K562 (cell line): ENCODE data around the gene CHD3. TPM values are rescaled to one million over a fixed set of nuclear protein-coding genes. Genes with fewer than 3 reads are reported as not detected.

Source experiments
- ATAC-seq: fragments of 200-7000 bp; cut with Tn5 transposase; 3 replicates; pipeline ENCODE4 v1.9.1; 2020; ENCODE audit warnings: moderate library complexity
- BruUV-seq: library from RNA; stranded (reverse); fragments of 400-500 nt; replicated peaks from 2 replicates; lab custom pipeline; 2021; lab: Mats Ljungman, UMichigan
- CTCF ChIA-PET: fragments of 300-600 bp; formaldehyde crosslinking; extraction: SDS; loops from one replicate; lab custom pipeline; 2021; ENCODE audit warnings: low intra/inter-chr PET ratio; lab: Yijun Ruan, JAX
- POLR2A ChIA-PET: fragments of 300-600, 350-650 bp; sonication (Branson Sonifier 250); formaldehyde crosslinking; extraction: SDS; loops from one replicate; lab custom pipeline; 2021; ENCODE audit warnings: antibody characterized with exemption, inconsistent platforms; lab: Yijun Ruan, JAX
- DNase-seq, 4 experiments: peaks; one replicate each; pipeline versions ENCODE4 v3.0.0 to v3.0.0-alpha.2; 2011 to 2018; ENCODE audit warnings: low spot score in 3 of 4, mixed read lengths in 3 of 4; ENCODE audit errors: extremely low read depth in 1 of 4
- FAIRE-seq: peaks from 2 replicates; lab custom pipeline; 2011; peaks lifted over from hg19 to GRCh38; lab: Jason Lieb, UNC
- H2AFZ ChIP-seq: 2 replicates; pipeline ENCODE4 v1.6.0; 2011; ENCODE audit warnings: low read depth, low read length, control low read depth, inconsistent platforms
- H3K27ac ChIP-seq: fragments of 200-600 bp; 3 replicates; pipeline ENCODE4 v1.8.0; 2011; ENCODE audit warnings: low read depth, mild to moderate bottlenecking, control low read depth, inconsistent platforms, low read length, moderate library complexity, mixed read lengths; ENCODE audit errors: extremely low read depth
- H3K27me3 ChIP-seq, 2 experiments: fragments of 300-600 bp in 1 of 2; 2 replicates in 1 of 2; 3 replicates in 1 of 2; pipeline versions ENCODE4 v1.6.0 to v1.8.0; 2011; ENCODE audit warnings: inconsistent platforms in 2 of 2, low read length in 2 of 2, mild to moderate bottlenecking in 1 of 2, mixed read lengths in 1 of 2, moderate library complexity in 1 of 2; ENCODE audit not compliant: control insufficient read depth in 2 of 2, insufficient read depth in 2 of 2
- H3K36me3 ChIP-seq: fragments of 300-600 bp; 3 replicates; pipeline ENCODE4 v1.8.0; 2011; ENCODE audit warnings: mild to moderate bottlenecking, low read length, inconsistent platforms; ENCODE audit not compliant: control insufficient read depth, insufficient read depth
- H3K4me1 ChIP-seq, 2 experiments: fragments of 200-600 bp in 1 of 2; replicated peaks in 1 of 2; 2 replicates in 1 of 2; 3 replicates in 1 of 2; pipeline versions ENCODE4 v1.5.1 to v1.8.0; 2011; ENCODE audit warnings: inconsistent platforms in 2 of 2, low read length in 2 of 2, mild to moderate bottlenecking in 1 of 2, mixed read lengths in 1 of 2, moderate library complexity in 1 of 2; ENCODE audit not compliant: control insufficient read depth in 2 of 2, insufficient read depth in 2 of 2
- H3K4me2 ChIP-seq: 2 replicates; pipeline ENCODE4 v1.6.1; 2011; ENCODE audit warnings: low read length, control low read depth, inconsistent platforms, mixed read lengths; ENCODE audit not compliant: insufficient read depth
- H3K4me3 ChIP-seq: fragments of 200-600 bp; sonication (generic), shearing (Covaris generic); 2 replicates; pipeline ENCODE4 v1.5.1; 2016; ENCODE audit warnings: control low read depth, inconsistent platforms
- H3K79me2 ChIP-seq: fragments of 200-600 bp; 3 replicates; pipeline ENCODE4 v1.8.0; 2011; ENCODE audit warnings: low read length, inconsistent platforms; ENCODE audit not compliant: control insufficient read depth, insufficient read depth
- H3K9ac ChIP-seq, 2 experiments: 2 replicates each; pipeline versions ENCODE4 v1.6.0 to v1.6.1; 2011; ENCODE audit warnings: low read depth in 2 of 2, low read length in 2 of 2, control low read depth in 1 of 2, inconsistent platforms in 1 of 2, mild to moderate bottlenecking in 1 of 2, mixed read lengths in 1 of 2; ENCODE audit not compliant: insufficient read depth in 1 of 2
- H3K9me1 ChIP-seq: one replicate; pipeline ENCODE4 v1.6.0; 2011; ENCODE audit warnings: inconsistent platforms, mild to moderate bottlenecking, low read length, moderate library complexity; ENCODE audit not compliant: control insufficient read depth, insufficient read depth
- H3K9me3 ChIP-seq: replicated peaks from 2 replicates; pipeline ENCODE4 v1.5.1; 2011; ENCODE audit warnings: low read depth, low read length, inconsistent platforms; ENCODE audit not compliant: control insufficient read depth, insufficient read depth
- H4K20me1 ChIP-seq: replicated peaks from 2 replicates; pipeline ENCODE4 v1.6.1; 2011; ENCODE audit warnings: low read length, inconsistent platforms, mixed read lengths; ENCODE audit not compliant: control insufficient read depth, insufficient read depth
- CBFB ChIP-seq: sonication (generic); formaldehyde crosslinking; IDR thresholded peaks from 2 replicates; pipeline ENCODE4 v1.4.0; 2020; ENCODE audit warnings: mild to moderate bottlenecking, missing genetic modification reagents
- CCAR2 ChIP-seq: fragments of 200-400 bp; formaldehyde crosslinking; IDR thresholded peaks from 2 replicates; pipeline ENCODE4 v1.6.1; 2017; ENCODE audit warnings: mild to moderate bottlenecking, low read depth, low read length
- FOXK1 ChIP-seq: sonication (generic); formaldehyde crosslinking; IDR thresholded peaks from 2 replicates; pipeline ENCODE4 v1.8.0; 2022; ENCODE audit warnings: missing genetic modification reagents, mild to moderate bottlenecking, borderline replicate concordance
- GATAD2B ChIP-seq: fragments of 450-650 bp; IDR thresholded peaks from 2 replicates; pipeline ENCODE4 v1.6.1; 2017; ENCODE audit warnings: mild to moderate bottlenecking, borderline replicate concordance
- GTF2E2 ChIP-seq: fragments of 200-800 bp; sonication (Bioruptor generic); IDR thresholded peaks from 2 replicates; pipeline ENCODE4 v1.6.1; 2016; ENCODE audit warnings: missing genetic modification characterization, missing compliant biosample characterization
- HCFC1 ChIP-seq: IDR thresholded peaks from 2 replicates; pipeline ENCODE4 v1.6.1; 2012; ENCODE audit warnings: low read depth, low read length, improper control_type of control experiment
- KLF10 ChIP-seq: fragments of 250-450 bp; sonication (Bioruptor Pico); IDR thresholded peaks from 2 replicates; pipeline ENCODE4 v1.6.1; 2021; ENCODE audit warnings: matching md5 sums
- MLX ChIP-seq, 2 experiments: fragments of 450-650 bp in 1 of 2; sonication (generic) in 1 of 2; formaldehyde crosslinking; conservative IDR thresholded peaks; 2 replicates each; pipeline versions ENCODE4 v1.4.0 to v1.8.1; 2020 to 2022; ENCODE audit warnings: mild to moderate bottlenecking in 1 of 2, missing genetic modification reagents in 1 of 2
- NFXL1 ChIP-seq: fragments of 450-650 bp; formaldehyde crosslinking; IDR thresholded peaks from 2 replicates; pipeline ENCODE4 v1.4.0; 2021; ENCODE audit warnings: mild to moderate bottlenecking
- OTX1 ChIP-seq: fragments of 450-650 bp; formaldehyde crosslinking; IDR thresholded peaks from 2 replicates; pipeline ENCODE4 v1.4.0; 2022; ENCODE audit warnings: mild to moderate bottlenecking
- SMAD4 ChIP-seq: fragments of 250-450 bp; sonication (Bioruptor Pico); conservative IDR thresholded peaks from 2 replicates; pipeline ENCODE4 v1.8.0; 2021; ENCODE audit warnings: inconsistent platforms, mild to moderate bottlenecking, moderate library complexity
- STAT6 ChIP-seq: sonication (generic); formaldehyde crosslinking; IDR thresholded peaks from 2 replicates; pipeline ENCODE4 v1.8.1; 2023; ENCODE audit warnings: mild to moderate bottlenecking, missing genetic modification reagents
- TSC22D4 ChIP-seq: fragments of 450-650 bp; IDR thresholded peaks from 2 replicates; pipeline ENCODE4 v1.6.1; 2016; ENCODE audit warnings: missing genetic modification characterization, missing biosample characterization, control low read depth
- ZFPM2 ChIP-seq: fragments of 250-450 bp; sonication (Bioruptor Pico); IDR thresholded peaks from 2 replicates; pipeline ENCODE4 v1.5.1; 2022; ENCODE audit warnings: mild to moderate bottlenecking
- ZNF232 ChIP-seq: sonication (generic); formaldehyde crosslinking; IDR thresholded peaks from 2 replicates; pipeline ENCODE4 v1.8.0; 2022; ENCODE audit warnings: mild to moderate bottlenecking, missing genetic modification reagents
- ZNF316 ChIP-seq: fragments of 450-650 bp; IDR thresholded peaks from 2 replicates; pipeline ENCODE4 v1.6.1; 2016
- WGBS: fragments of 100-300 bp; shearing (Covaris generic); methylation state at CpG from one replicate; pipeline ENCODE4 v1.1.6; 2016; ENCODE audit warnings: low coverage, mixed read lengths; ENCODE audit not compliant: insufficient coverage; ENCODE audit errors: missing lambda C conversion rate; 5-methylcytosine and 5-hydroxymethylcytosine counted together
- in situ Hi-C: fragments of 300-500 bp; cut with MboI; formaldehyde crosslinking; loops from 4 replicates; pipeline ENCODE4 v1.15.0; 2018; ENCODE audit warnings: inconsistent platforms, mixed read lengths
- intact Hi-C: fragments of 100-400 bp; cut with micrococcal nuclease; formaldehyde crosslinking; loops from 2 replicates; pipeline ENCODE4 v1.14.2; 2022
- polyA plus RNA-seq, 8 experiments: library from polyadenylated mRNA; depleted of rRNA in 4 of 8; stranded (reverse) in 5 of 8; unstranded in 3 of 8; fragments of >200 nt; fragmentation: Nextera tagmentation in 2 of 8; fragmentation: Illumina TruSeq in 1 of 8; extraction: Ambion mirVana in 2 of 8; extraction: Trizol in 1 of 8; gene quantifications; 2 replicates each; pipeline versions ENCODE4 v1.2.1 to v1.2.3, GENCODE V29; 2011 to 2014; ENCODE audit warnings: inconsistent platforms in 1 of 8, missing spikeins in 1 of 8
- total RNA-seq, 7 experiments: library from RNA; depleted of rRNA in 6 of 7; stranded (reverse); fragments of >200 nt in 6 of 7; fragmentation: Illumina TruSeq in 2 of 7; extraction: Trizol in 2 of 7; gene quantifications; 2 replicates each; pipeline versions ENCODE4 v1.2.1 to v1.2.3, GENCODE V29; 2011 to 2021; ENCODE audit warnings: low replicate concordance in 1 of 7

The CHD3 gene
- total and polyA plus RNA-seq, 9 of the 15 experiments (the other 6 are each of a cell fraction or from before 2014, with no cell fraction given), result 0.39 to 38.2 (median 21.2) TPM

GRCh38 chr17:7940034-7940433 lies 51.4 kb downstream of the CHD3 start:
- Histone ChIP-seq H3K79me2 (no peaks in the 10 kb centered on the region), H3K9me3 (no peaks in the 10 kb centered on the region), H3K9ac (no peak overlapping the region), H3K4me1 (no peaks in the 10 kb centered on the region), H3K9me1 (no peaks in the 10 kb centered on the region), H3K27ac (no peak overlapping the region), H2AFZ (no peak overlapping the region), H3K4me2 (no peak overlapping the region), H3K36me3 (peaks cover 67% of the 10 kb centered on the region; the same call in 2 of the 3 replicates), H4K20me1 (no peaks in the 10 kb centered on the region), H3K4me3 (no peak overlapping the region), H3K27me3 (no peaks in the 10 kb centered on the region)
- ChIA-PET POLR2A (interaction anchor here (0.6 to 2.4 kb wide), 6 partner anchors 8 to 289 kb away, joined by 3 to 14 read pairs (median 4); partner anchors contain the start of genes ATP1B2, CNTROB, KCNAB3 and TRAPPC1), CTCF (no interaction called here)
- ATAC-seq (no peak), FAIRE-seq (no peak), DNase-seq (no peak)
- no TSS peak for BruUV-seq
- intact Hi-C loops (no loop called here), in situ Hi-C loops (no loop called here)
- WGBS, result 96% methylated on average over 4 of the region's 4 CpGs
- TF ChIP-seq HCFC1 (no peak), CCAR2 (no peak), GTF2E2 (tag) (no peak), ZNF232 (CRISPR knock-in tag) (no peak), TSC22D4 (tag) (no peak), GATAD2B (no peak), NFXL1 (no peak), STAT6 (CRISPR knock-in tag) (no peak), FOXK1 (CRISPR knock-in tag) (no peak), ZFPM2 (CRISPR knock-in tag) (no peak), ZNF316 (no peak), MLX (CRISPR knock-in tag; conservative IDR thresholded peaks at IDR 0.05) (no peak), KLF10 (no peak), SMAD4 (CRISPR knock-in tag) (no peak), CBFB (CRISPR knock-in tag) (no peak), OTX1 (CRISPR knock-in tag) (no peak)
